Inflammatory macrophage treated with lipopolysaccharide for 1 hour (primary cell): Measurements from ENCODE around the gene CDKL4.
"Not testable (repeated sequence)": the region's sequence is repeated elsewhere in the genome, so short reads cannot be mapped to it uniquely, and the experiment has no call there.

Experiments
- DNase-seq, 2 donors: peaks; one replicate each; pipeline ENCODE4 v3.0.0-alpha.2; 2020 to 2022

CDKL4 gene

GRCh38 chr2:39176997-39177396, 66.8 kb downstream of the CDKL4 start:
- no peak for DNase-seq

DNA sequence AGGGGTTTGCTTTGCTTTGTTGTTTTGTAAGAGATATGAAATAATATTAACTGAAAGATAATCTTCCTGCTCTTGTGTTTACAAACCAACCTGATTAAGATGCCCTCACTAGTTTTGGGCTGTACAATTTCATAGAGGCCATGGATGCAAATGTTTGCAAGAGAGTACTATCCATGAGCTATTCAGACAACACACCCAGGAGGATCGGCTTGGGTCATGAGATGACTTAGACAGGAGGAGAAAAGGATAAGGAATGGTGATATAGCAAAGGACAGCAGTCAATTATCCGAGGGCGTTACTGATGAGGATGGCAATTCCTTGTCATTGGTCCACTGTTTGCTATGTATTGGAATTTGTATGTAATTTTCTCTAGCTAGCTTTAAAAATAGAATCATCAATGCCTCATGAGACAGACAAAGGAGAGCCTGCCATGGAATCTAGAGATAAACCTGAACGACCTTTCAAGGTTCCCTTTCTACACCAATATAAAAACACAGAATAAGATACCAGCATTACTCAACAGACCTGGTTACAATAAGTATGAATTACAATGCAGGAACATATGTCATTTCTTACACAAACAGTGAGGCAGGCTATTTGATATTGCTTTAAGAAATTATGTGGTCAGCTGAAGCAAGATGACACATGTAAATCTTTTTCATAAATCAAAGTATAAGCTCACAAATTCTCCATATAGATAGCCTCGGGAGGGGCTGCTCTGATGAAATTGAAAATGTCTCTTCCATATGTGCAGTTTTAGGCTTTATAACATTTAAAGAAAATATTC, 68.6 kb downstream of the CDKL4 start:
- no peak for DNase-seq

GRCh38 chr2:39174022-39174421, 69.7 kb downstream of the CDKL4 start:
- DNase-seq = no peak

GRCh38 chr2:39172047-39172706, 71.6 kb downstream of the CDKL4 start:
- DNase-seq = not testable (repeated sequence)

DNA sequence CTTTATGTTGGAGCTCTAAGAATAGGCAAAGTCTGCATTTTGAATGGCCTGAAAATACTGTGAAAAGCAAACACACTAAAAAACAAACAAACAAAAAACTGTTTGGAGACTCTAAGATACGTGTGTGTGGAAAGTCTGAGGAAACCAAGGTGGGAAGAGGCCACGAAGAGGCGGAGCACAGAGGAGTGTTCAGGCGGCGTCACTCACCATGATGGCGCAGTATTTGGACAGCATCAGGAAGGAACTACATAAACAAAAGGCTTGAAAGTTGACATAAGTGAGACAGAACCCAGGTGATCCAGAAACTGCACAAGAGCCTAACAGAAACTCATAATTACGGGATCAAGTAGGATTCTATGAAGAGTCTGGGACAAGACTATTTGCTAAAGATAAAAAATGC, 72.1 kb downstream of the CDKL4 start:
- DNase-seq = no peak

GRCh38 chr2:39164089-39164488, 79.7 kb downstream of the CDKL4 start:
- peak; percentile 48 to 51 for DNase-seq

DNA sequence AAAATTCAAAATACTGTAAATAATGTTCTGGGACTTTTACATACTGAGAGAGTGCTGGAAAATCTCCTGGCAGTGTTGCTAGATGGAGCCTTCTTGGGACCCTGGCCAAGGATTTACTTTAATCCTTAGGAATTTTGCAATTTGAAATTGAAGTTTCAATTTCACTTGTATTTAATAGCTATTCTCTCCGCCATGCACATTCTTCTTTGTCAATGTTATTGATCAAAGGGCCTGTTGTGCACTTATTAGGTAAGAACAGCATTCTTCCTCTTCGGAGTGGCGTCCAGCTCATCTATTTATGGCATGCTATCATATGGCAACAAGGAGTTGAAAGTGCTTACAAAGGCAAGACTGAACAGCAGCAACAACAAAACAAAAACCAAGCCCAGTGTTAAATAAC, 82.8 kb downstream of the CDKL4 start:
- no peak for DNase-seq

- no peak for DNase-seq
Measured at GRCh38 chr2:39159283-39159682, 84.5 kb downstream of the CDKL4 start.

DNA sequence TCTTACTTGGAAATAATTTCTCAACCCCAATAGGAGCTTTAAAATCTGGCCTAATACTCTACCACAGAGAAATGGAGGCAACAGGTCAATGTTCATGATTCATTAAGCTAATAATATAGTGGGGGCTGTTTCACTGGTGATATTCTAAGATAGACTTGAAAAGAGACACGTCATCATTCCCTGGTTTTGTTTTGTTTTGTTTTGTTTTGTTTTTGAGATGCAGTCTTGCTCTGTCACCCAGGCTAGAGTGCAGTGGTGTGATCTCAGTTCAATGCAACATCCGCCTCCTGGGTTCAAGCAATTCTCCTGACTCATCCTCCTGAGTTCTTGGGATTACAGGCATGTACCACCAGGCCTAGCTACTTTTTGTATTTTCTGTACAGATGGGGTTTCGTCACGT, 85.4 kb downstream of the CDKL4 start:
- DNase-seq = no peak

GRCh38 chr2:39156846-39157245, 86.9 kb downstream of the CDKL4 start:
- DNase-seq = no peak

- DNase-seq = no peak
Measured at GRCh38 chr2:39156107-39156506, 87.7 kb downstream of the CDKL4 start.

DNA sequence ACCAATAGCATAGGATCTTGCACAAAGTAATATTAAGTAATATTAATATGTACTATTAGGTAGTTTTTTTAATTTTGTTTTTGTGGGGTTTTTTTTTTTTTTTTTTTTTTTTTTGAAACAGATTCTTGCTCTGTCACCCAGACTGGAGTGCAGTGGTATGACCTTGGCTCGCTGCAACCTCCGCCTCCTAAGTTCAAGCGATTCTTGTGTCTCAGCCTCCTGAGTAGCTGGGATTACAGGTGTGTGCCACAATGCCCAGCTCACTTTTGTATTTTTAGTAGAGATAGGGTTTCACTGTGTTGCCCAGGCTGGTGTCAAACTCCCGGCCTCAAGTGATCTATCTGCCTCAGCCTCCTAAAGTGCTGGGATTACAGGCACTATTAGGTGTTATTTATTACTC, 88.2 kb downstream of the CDKL4 start:
- DNase-seq = not testable (repeated sequence)

DNA sequence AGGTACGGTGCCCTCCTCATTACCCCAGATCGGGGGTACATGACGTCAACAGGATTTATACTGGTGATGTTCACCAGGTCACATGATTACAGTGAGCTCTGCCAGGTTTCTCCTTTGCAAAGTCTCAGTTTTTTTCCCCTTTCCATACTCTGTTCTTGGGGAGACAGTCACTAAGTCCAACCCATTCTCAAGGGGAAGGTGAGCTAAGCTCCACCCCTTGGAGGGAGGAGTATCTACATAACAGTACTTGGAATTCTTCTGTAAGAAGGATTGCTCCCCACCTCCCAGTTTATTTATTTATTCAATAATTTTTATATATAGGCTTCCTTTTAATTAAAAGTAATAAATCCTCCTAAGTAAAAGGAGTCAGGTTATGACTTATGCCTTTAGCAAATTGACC, 88.8 kb downstream of the CDKL4 start:
- no peak for DNase-seq

- no peak for DNase-seq
Measured at GRCh38 chr2:39153312-39153711, 90.5 kb downstream of the CDKL4 start.

- DNase-seq = no peak
Measured at GRCh38 chr2:39152504-39152903, 91.3 kb downstream of the CDKL4 start.

DNA sequence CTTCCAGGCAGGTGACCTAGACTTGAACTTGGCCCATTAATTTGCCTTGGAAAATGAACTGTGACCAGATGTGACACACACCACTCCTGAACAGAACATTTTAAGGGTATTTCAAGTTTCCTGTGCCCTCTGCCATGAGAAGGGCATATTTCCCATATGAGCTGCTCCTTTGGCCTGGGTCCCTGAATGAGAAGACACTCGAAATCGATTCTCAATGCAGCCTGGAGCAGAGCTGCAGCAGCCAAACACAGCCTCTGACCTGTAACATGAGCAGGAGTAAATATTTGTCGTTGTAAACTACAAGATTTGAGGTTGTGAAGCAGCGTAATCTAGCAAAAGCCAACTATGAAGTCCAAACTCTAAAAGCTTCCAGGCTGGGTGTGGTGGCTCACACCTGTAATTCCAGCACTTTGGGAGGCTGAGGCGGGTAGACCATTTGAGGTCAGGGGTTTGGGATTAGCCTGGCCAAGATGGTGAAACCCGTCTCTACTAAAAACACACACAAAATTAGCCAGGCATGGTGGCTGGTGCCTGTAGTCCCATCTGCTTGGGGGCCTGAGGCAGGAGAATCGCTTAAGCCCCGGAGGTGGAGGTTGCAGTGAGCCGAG, 92.8 kb downstream of the CDKL4 start:
- no peak for DNase-seq

GRCh38 chr2:39150102-39150562, 93.6 kb downstream of the CDKL4 start:
- DNase-seq = no peak

DNA sequence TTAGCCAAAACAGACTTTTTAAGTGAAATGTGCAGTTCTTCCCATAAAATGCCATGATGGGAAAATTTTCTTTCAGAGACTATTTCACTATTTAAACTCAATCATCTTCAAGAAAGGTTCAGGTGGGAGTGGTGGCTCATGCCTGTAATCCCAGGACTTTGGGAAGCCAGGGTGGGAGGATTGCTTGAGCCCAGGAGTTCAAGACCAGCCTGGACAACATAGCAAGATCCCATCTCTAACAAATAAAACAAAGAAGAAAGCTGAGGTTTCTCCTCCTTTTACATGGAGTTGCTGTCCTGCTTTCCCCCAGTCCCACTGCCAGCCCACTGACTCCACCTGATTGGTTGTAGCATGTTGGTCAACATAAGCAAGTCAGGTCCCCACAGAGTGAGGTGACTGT, 97.1 kb downstream of the CDKL4 start:
- DNase-seq = no peak

DNA sequence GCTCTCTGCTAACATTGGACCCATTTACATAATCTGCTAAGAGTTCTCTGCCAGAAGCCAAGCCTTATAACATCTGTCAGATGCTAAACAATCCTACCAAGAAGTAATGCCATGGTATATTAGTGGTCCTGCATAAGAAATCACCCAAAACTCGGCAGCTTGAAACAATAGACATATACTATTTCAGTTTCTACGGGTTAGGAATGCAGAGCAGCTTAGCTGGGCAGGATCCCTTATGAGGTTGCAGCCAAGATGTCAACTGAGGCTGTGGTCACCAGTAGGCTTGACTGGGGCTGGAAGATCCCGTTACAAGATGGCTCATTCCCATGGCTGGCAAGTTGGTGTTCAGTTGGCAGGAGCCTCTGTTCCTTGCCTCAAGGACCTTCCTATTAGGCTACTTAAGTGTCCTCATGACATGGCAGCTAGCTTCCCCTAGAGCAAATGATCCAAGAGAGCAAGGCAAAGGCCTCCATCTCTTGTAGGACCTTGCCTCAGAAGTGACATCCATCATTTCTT, 97.8 kb downstream of the CDKL4 start:
- no peak for DNase-seq

DNA sequence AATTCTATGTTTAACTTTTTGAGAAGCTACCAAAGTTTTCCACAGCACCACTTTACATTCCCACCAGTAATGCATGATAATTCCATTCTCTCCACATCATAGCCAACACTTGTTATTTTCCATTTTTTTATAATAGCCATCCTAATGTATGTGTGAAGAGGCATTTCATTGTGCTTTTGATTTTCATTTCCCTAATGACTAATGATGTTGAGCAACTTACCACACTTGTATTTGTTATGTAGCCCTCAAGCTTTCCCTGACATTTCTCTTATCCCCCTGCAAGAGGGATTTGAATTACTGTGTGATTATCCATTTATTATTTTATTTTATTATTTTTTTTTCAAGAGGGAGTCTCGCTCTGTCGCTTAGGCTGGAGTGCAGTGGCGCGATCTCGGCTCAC, 99.4 kb downstream of the CDKL4 start:
- DNase-seq = peak; percentile 32 to 53

DNA sequence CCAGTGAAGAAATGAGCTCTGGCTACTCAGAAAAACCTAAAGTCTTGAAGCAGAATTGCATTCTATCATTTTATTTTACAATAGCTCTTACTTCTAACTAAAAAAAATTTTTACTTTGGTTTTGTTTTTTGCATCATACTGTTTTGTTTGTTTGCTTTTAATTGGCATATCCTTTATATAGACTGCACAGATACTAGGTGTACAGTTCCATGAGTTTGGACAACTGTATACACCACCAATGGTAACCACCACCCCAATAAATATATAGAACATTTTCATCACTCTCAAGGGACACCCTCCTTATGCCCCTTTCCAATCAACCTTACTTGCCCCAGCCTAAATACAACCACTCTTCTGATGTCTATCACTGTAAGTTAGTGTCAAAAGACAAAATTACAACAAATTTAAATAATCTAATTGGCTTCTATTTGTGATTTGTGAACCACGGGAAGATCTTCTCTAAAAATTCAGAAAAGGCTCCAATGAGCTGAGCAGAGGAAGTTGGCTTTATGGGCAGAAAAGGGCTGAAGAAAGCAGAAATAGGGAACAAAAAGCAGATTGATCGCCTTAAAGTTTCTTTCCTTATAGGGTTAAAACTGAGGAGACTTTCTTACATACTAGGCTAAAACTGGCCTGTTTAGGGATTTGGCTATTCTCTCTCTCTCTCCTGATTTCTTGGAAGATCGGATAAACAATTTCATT, 100.7 kb downstream of the CDKL4 start:
- DNase-seq = peak in 1 of 2 donors; percentile 53

DNA sequence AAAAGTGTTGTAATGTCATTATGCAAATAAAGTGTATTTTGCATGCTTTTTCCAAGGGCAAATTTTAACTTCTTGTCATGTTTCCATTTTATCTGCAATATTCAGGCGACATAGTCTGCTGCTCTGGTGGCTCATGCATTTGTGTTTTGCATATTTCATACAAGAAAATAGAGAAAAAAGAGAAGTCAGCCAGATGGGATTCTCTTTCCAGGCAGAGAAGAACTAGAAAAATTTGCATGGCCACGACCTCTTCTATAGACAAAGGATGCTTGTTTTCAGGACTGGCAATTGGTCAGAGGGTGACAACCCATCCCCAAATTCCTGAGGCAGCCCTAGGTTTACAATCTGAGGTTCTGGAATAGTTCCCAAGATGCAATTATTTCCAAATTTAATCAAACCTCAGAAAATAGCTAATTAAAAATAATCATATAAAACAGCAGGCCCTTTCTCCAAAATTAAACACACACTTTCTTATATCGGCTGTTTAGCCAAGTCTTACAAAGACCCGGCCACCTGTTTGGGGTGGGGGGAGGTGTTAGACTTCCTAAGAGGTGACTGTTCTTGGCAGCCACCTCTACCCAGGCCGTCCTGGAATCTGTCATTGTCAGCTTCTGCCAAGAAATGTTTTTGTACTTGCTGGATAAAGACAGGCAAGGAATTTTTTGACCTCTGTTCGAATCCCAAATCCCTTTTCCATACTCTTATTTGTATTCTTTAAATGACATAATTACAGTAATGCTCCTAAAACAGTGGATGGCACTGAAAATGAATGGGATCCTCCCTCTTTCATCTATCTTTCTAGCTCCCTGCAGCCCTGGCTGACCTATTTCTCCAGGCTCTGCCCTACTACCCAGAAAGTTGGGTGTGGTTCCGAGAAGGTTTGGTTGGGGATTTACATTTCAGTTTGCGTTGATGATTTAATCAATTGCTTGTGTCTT, 102.2 kb downstream of the CDKL4 start:
- peak; percentile 89 to 91 for DNase-seq
